22Rv1 (cell line): ENCODE results near the gene DAGLA.

Experiments
- CTCF ChIP-seq: fragments of 450-650 bp; IDR thresholded peaks from 2 replicates; pipeline ENCODE4 v1.5.1; 2017; ENCODE audit warnings: mild to moderate bottlenecking
- ZFX ChIP-seq: fragments of 450-650 bp; IDR thresholded peaks from 2 replicates; pipeline ENCODE4 v1.6.1; 2017; ENCODE audit warnings: antibody characterized with exemption, borderline replicate concordance

GRCh38 chr11:61657566-61658290 is 22.5 kb upstream of the DAGLA start:
- 0 out of 2 replicates have a peak, but pooled peaks have one; percentile 6 for TF ChIP-seq CTCF
- no peak for TF ChIP-seq ZFX
